HG03571 (cell line): ENCODE data around the gene BIN1.

Experiments used
- ATAC-seq: cut with Tn5 transposase; IDR thresholded peaks from one replicate; pipeline ENCODE4 v1.9.1; 2021; ENCODE audit not compliant: unreplicated experiment

Gene BIN1

GRCh38 chr2:127004893-127005600, 101.9 kb downstream of the BIN1 start:
- ATAC-seq: no peak

GRCh38 chr2:127003070-127003800, 103.7 kb downstream of the BIN1 start:
- no peak for ATAC-seq

- ATAC-seq: no peak
Observed at GRCh38 chr2:127001751-127002150, 105.2 kb downstream of the BIN1 start.

GRCh38 chr2:127000937-127001336, 106.0 kb downstream of the BIN1 start:
- no peak for ATAC-seq

- no peak for ATAC-seq
Observed at GRCh38 chr2:127000194-127000593, 106.8 kb downstream of the BIN1 start.

DNA sequence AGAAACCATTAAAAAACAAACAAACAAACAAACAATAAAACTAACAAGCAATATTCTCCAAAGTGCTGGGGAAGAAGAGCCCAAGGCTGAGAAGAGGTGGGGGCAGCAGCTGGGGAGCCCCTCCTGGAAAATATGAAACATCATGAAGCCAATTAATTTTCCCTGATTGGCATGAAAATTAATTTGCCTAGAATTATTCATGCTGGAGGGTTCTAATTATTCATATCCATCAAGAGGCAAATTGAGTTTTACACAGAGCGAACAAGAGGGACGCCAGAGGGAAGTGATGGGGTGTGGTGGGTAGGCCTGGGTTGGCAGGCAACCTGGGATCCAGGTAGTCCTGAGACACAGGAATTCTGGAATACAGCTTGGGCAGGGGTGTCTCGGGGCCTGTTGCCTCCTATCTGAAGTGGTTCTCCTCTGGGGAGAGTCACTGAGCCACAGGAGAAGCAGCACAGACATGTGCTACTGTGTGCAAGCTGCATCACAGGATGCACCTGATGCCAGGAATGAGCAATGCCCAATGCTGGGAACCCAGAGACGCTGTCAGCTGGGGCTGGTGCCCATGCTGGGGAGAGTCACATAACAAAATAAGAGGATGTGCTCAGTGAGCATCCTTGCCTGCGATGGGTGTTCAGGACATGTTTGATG, 107.7 kb downstream of the BIN1 start:
- ATAC-seq: no peak

DNA sequence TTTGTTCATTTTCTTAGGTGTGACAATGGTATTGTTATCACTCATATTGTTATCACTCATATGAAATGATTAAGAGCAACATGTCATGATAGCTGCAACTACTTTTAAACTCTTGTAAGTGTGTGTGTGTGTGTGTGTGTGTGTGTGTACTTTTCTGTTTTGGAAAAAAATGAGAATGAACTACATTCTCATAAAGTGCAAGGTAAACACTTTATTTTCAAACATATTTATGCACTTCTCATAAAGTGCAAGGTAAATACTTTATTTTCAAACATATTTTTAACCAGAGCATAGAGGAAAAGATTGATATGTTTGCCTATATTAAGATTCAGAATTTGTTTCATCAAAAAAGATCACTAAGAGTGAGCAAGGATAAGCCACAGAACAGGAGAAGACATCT, 108.5 kb downstream of the BIN1 start:
- no peak for ATAC-seq
